H9 (cell line): ENCODE measurements around the gene POU3F4. TPM values are rescaled to one million over a fixed set of nuclear protein-coding genes. Genes with fewer than 3 reads are reported as not detected.

Experiments
- DNase-seq: peaks from one replicate; pipeline ENCODE4 v3.0.0-alpha.2; 2017
- H2AFZ ChIP-seq: one replicate; pipeline ENCODE4 v1.6.1; 2013; ENCODE audit warnings: mild to moderate bottlenecking, low read length, control low read depth, moderate library complexity
- H2AK5ac ChIP-seq: 2 replicates; pipeline ENCODE4 v1.6.1; 2013; ENCODE audit warnings: low read length, control low read depth, mixed read lengths; ENCODE audit not compliant: insufficient read length
- H2BK120ac ChIP-seq: one replicate; pipeline ENCODE4 v1.6.1; 2013; ENCODE audit warnings: low read depth, mild to moderate bottlenecking, low read length, control low read depth, inconsistent platforms; ENCODE audit not compliant: poor library complexity, severe bottlenecking
- H2BK12ac ChIP-seq: 2 replicates; pipeline ENCODE4 v1.6.1; 2013; ENCODE audit warnings: low read length, control low read depth, mixed read lengths, low read depth; ENCODE audit not compliant: insufficient read length
- H2BK15ac ChIP-seq: 2 replicates; pipeline ENCODE4 v1.6.1; 2013; ENCODE audit warnings: low read depth, low read length, control low read depth
- H2BK20ac ChIP-seq: one replicate; pipeline ENCODE4 v1.6.1; 2013; ENCODE audit warnings: low read depth, mild to moderate bottlenecking, low read length, control low read depth, inconsistent platforms; ENCODE audit not compliant: poor library complexity, severe bottlenecking
- H2BK5ac ChIP-seq: 2 replicates; pipeline ENCODE4 v1.6.1; 2013; ENCODE audit warnings: low read length, control low read depth, mixed read lengths; ENCODE audit not compliant: insufficient read length
- H3K14ac ChIP-seq: 2 replicates; pipeline ENCODE4 v1.6.1; 2013; ENCODE audit warnings: low read length, control low read depth; ENCODE audit not compliant: insufficient read depth
- H3K18ac ChIP-seq: 2 replicates; pipeline ENCODE4 v1.6.1; 2013; ENCODE audit warnings: low read depth, mild to moderate bottlenecking, mixed read lengths, low read length, control low read depth; ENCODE audit not compliant: insufficient read length
- H3K23ac ChIP-seq: 2 replicates; pipeline ENCODE4 v1.6.1; 2013; ENCODE audit warnings: low read length, control low read depth, mixed read lengths, low read depth; ENCODE audit not compliant: insufficient read length
- H3K23me2 ChIP-seq: 2 replicates; pipeline ENCODE4 v1.6.1; 2013; ENCODE audit warnings: low read depth, mild to moderate bottlenecking, mixed read lengths, low read length, control low read depth; ENCODE audit not compliant: insufficient read length, poor library complexity, severe bottlenecking
- H3K27ac ChIP-seq: 2 replicates; pipeline ENCODE4 v1.5.1; 2013; ENCODE audit warnings: low read length, control low read depth, mixed read lengths, low read depth; ENCODE audit not compliant: insufficient read length
- H3K27me3 ChIP-seq: 2 replicates; pipeline ENCODE4 v1.6.1; 2013; ENCODE audit warnings: low read length, control low read depth, inconsistent platforms; ENCODE audit not compliant: insufficient read depth
- H3K4ac ChIP-seq: 2 replicates; pipeline ENCODE4 v1.6.1; 2013; ENCODE audit warnings: low read depth, mild to moderate bottlenecking, control low read depth, inconsistent platforms, low read length, moderate library complexity
- H3K4me1 ChIP-seq: 2 replicates; pipeline ENCODE4 v1.6.1; 2013; ENCODE audit warnings: low read length, control low read depth, inconsistent platforms; ENCODE audit not compliant: insufficient read depth
- H3K4me2 ChIP-seq: 2 replicates; pipeline ENCODE4 v1.6.1; 2013; ENCODE audit warnings: low read length, control low read depth, mixed read lengths; ENCODE audit not compliant: insufficient read length, insufficient read depth
- H3K56ac ChIP-seq: 2 replicates; pipeline ENCODE4 v1.6.1; 2013; ENCODE audit warnings: low read depth, mild to moderate bottlenecking, mixed read lengths, low read length, control low read depth; ENCODE audit not compliant: insufficient read length
- H3K79me1 ChIP-seq: 2 replicates; pipeline ENCODE4 v1.6.1; 2013; ENCODE audit warnings: low read depth, mild to moderate bottlenecking, moderate library complexity, low read length, control low read depth, inconsistent platforms; ENCODE audit not compliant: insufficient read depth, poor library complexity, severe bottlenecking
- H3K79me2 ChIP-seq: 2 replicates; pipeline ENCODE4 v1.6.1; 2013; ENCODE audit warnings: low read length, control low read depth, inconsistent platforms; ENCODE audit not compliant: insufficient read depth
- H3K9ac ChIP-seq: 2 replicates; pipeline ENCODE4 v1.6.1; 2013; ENCODE audit warnings: low read length, control low read depth, mixed read lengths; ENCODE audit not compliant: insufficient read length; ENCODE audit errors: extremely low read depth
- H3K9me3 ChIP-seq: one replicate; pipeline ENCODE4 v1.6.1; 2013; ENCODE audit warnings: low read depth, low read length, inconsistent platforms; ENCODE audit not compliant: control insufficient read depth
- H3T11ph ChIP-seq: one replicate; pipeline ENCODE4 v1.6.1; 2013; ENCODE audit warnings: mild to moderate bottlenecking, low read length, control low read depth, inconsistent platforms
- H4K20me1 ChIP-seq: one replicate; pipeline ENCODE4 v1.6.1; 2013; ENCODE audit not compliant: control insufficient read depth, insufficient read length, insufficient read depth
- H4K5ac ChIP-seq: 2 replicates; pipeline ENCODE4 v1.6.1; 2013; ENCODE audit warnings: low read depth, mild to moderate bottlenecking, mixed read lengths, low read length, control low read depth; ENCODE audit not compliant: insufficient read length
- H4K8ac ChIP-seq: replicated peaks from 2 replicates; pipeline ENCODE4 v1.6.1; 2013; ENCODE audit warnings: low read length, control low read depth, mixed read lengths, low read depth; ENCODE audit not compliant: insufficient read length
- H4K91ac ChIP-seq: 2 replicates; pipeline ENCODE4 v1.6.1; 2013; ENCODE audit warnings: low read depth, mild to moderate bottlenecking, moderate library complexity, mixed read lengths, low read length, control low read depth; ENCODE audit not compliant: insufficient read length
- H3K27ac Mint-ChIP-seq, 3 experiments: 2 replicates in 2 of 3; 3 replicates in 1 of 3; pipeline ENCODE4 v1.8.0; 2020 to 2021; ENCODE audit warnings: mixed read lengths in 3 of 3, mild to moderate bottlenecking in 1 of 3, moderate library complexity in 1 of 3
- H3K27me3 Mint-ChIP-seq: 2 replicates; pipeline ENCODE4 v1.8.0; 2021; ENCODE audit warnings: low read depth, mild to moderate bottlenecking, moderate library complexity, mixed read lengths
- H3K36me3 Mint-ChIP-seq, 3 experiments: 2 replicates in 2 of 3; 3 replicates in 1 of 3; pipeline ENCODE4 v1.8.0; 2020 to 2021; ENCODE audit warnings: low read depth in 3 of 3, mixed read lengths in 3 of 3; ENCODE audit not compliant: insufficient read depth in 1 of 3
- H3K4me1 Mint-ChIP-seq, 2 experiments: 2 replicates each; pipeline ENCODE4 v1.8.0; 2020; ENCODE audit warnings: mixed read lengths in 2 of 2
- H3K4me3 Mint-ChIP-seq, 2 experiments: 2 replicates in 1 of 2; 3 replicates in 1 of 2; pipeline ENCODE4 v1.8.0; 2020 to 2021; ENCODE audit warnings: mild to moderate bottlenecking in 2 of 2, mixed read lengths in 2 of 2, moderate library complexity in 1 of 2
- H3K9me3 Mint-ChIP-seq, 2 experiments: 2 replicates in 1 of 2; 3 replicates in 1 of 2; pipeline ENCODE4 v1.8.0; 2020; ENCODE audit warnings: mild to moderate bottlenecking in 2 of 2, mixed read lengths in 2 of 2, moderate library complexity in 1 of 2
- CTCF ChIP-seq: fragments of 200-600 bp; sonication (generic); conservative IDR thresholded peaks from 3 replicates; pipeline ENCODE4 v1.8.0; 2021; ENCODE audit warnings: antibody characterized with exemption, mild to moderate bottlenecking
- WGBS: extraction: QIAGEN DNeasy Blood & Tissue Kit; methylation state at CpG from one replicate; pipeline ENCODE4 v1.1.7; 2013; ENCODE audit warnings: missing lambda C conversion rate, low lambda C conversion rate, mixed read lengths; ENCODE audit not compliant: insufficient read length; ENCODE audit errors: extremely low coverage; 5-methylcytosine and 5-hydroxymethylcytosine counted together
- total RNA-seq: library from RNA; stranded (reverse); gene quantifications from 2 replicates; pipeline ENCODE4 v1.2.1, GENCODE V29; 2021

The POU3F4 gene
- total RNA-seq, 1 experiment from 2014 or later, result 0.35 TPM

GRCh38 chrX:83511208-83511607 is 3.1 kb downstream of the POU3F4 start:
- peaks cover 45% of the 10 kb centered on the region for H3K27me3 Mint-ChIP-seq
- H3K4me3 Mint-ChIP-seq, result peak overlapping the region; percentile 62 to 86
- Histone ChIP-seq H3K9ac (no peak overlapping the region), H3K4ac (no peak overlapping the region), H3K4me1 (peaks cover 3% of the 10 kb centered on the region; the same call in 1 of the 2 replicates), H3K79me1 (no peaks in the 10 kb centered on the region), H3K27ac (no peak overlapping the region), H2AFZ (no peak overlapping the region), H2BK5ac (no peak overlapping the region), H3K79me2 (no peaks in the 10 kb centered on the region), H2BK20ac (no peak overlapping the region), H4K20me1 (no peaks in the 10 kb centered on the region), H2AK5ac (no peak overlapping the region), H3K18ac (no peak overlapping the region), H4K8ac (no peak overlapping the region), H3K14ac (no peak overlapping the region), H3K27me3 (peaks cover 5% of the 10 kb centered on the region; the same call in 1 of the 2 replicates), H3T11ph (no peak overlapping the region), H4K91ac (no peak overlapping the region), H2BK12ac (no peak overlapping the region), H4K5ac (no peak overlapping the region), H2BK15ac (no peak overlapping the region), H3K9me3 (no peaks in the 10 kb centered on the region), H3K56ac (no peak overlapping the region), H2BK120ac (no peak overlapping the region), H3K23me2 (peaks cover 13% of the 10 kb centered on the region), H3K23ac (no peak overlapping the region), H3K4me2 (peak overlapping the region; percentile 49)
- H3K4me1 Mint-ChIP-seq, result peaks cover 50 to 60% of the 10 kb centered on the region in 2 experiments
- H3K36me3 Mint-ChIP-seq, result peaks cover 0 to 1% (median 0%) of the 10 kb centered on the region in 3 experiments; a peak in 2 of 7 replicates
- TF ChIP-seq CTCF, result peak; percentile 39
- DNase-seq, result peak; percentile 60
- no CpG with 5 or more reads among the region's 17 CpGs for WGBS
- H3K9me3 Mint-ChIP-seq, result peaks cover 80 to 81% of the 10 kb centered on the region in 2 experiments
- 0 out of 7 replicates have a peak overlapping the region, but pooled peaks of 1 of the 3 experiments have one; percentile 67 for H3K27ac Mint-ChIP-seq
